IMR-90 (cell line): ENCODE results near the gene LDLRAD4. TPM values are rescaled to one million over a fixed set of nuclear protein-coding genes. Genes with fewer than 3 reads are reported as not detected.

Source experiments
- ATAC-seq: fragments of 200-7000 bp; cut with Tn5 transposase; 2 replicates; pipeline ENCODE4 v1.9.1; 2020; ENCODE audit warnings: low read depth, mild to moderate bottlenecking, moderate library complexity
- BruUV-seq: library from RNA; stranded (reverse); fragments of 400-500 nt; replicated peaks from 2 replicates; lab custom pipeline; 2021; lab: Mats Ljungman, UMichigan
- CTCF ChIA-PET: fragments of 300-600 bp; formaldehyde crosslinking; extraction: SDS; loops from one replicate; lab custom pipeline; 2021; ENCODE audit warnings: antibody characterized with exemption; lab: Yijun Ruan, JAX
- POLR2A ChIA-PET: fragments of 300-600 bp; sonication (Branson Sonifier 250); formaldehyde crosslinking; loops from one replicate; lab custom pipeline; 2022; ENCODE audit warnings: antibody characterized with exemption; ENCODE audit not compliant: unreplicated experiment; lab: Charles Lee
- DNase-seq: peaks from one replicate; pipeline ENCODE4 v3.0.0; 2013
- H2AFZ ChIP-seq: replicated peaks from 2 replicates; pipeline ENCODE3; 2013; ENCODE audit warnings: low read length, mild to moderate bottlenecking; ENCODE audit not compliant: poor library complexity
- H2AK5ac ChIP-seq: 2 replicates; pipeline ENCODE4 v1.6.1; 2013; ENCODE audit warnings: low read depth, low read length, inconsistent platforms
- H2AK9ac ChIP-seq: replicated peaks from 2 replicates; pipeline ENCODE3; 2013; ENCODE audit warnings: mild to moderate bottlenecking, low read depth, low read length, moderate library complexity; ENCODE audit not compliant: poor library complexity
- H2BK120ac ChIP-seq: 2 replicates; pipeline ENCODE4 v1.6.1; 2013; ENCODE audit warnings: low read depth, low read length, inconsistent platforms
- H2BK15ac ChIP-seq: 3 replicates; pipeline ENCODE4 v1.6.1; 2013; ENCODE audit warnings: low read depth, low read length, inconsistent platforms
- H2BK20ac ChIP-seq: 2 replicates; pipeline ENCODE4 v1.6.1; 2013; ENCODE audit warnings: low read depth, mild to moderate bottlenecking, inconsistent platforms, low read length, moderate library complexity
- H2BK5ac ChIP-seq: 2 replicates; pipeline ENCODE4 v1.6.1; 2013; ENCODE audit warnings: mild to moderate bottlenecking, low read depth, low read length, inconsistent platforms; ENCODE audit not compliant: poor library complexity, severe bottlenecking
- H3K14ac ChIP-seq: replicated peaks from 2 replicates; pipeline ENCODE4 v1.6.1; 2013; ENCODE audit warnings: low read depth, low read length, inconsistent platforms
- H3K18ac ChIP-seq: 2 replicates; pipeline ENCODE4 v1.6.1; 2013; ENCODE audit warnings: low read depth, low read length, control low read depth
- H3K23ac ChIP-seq: 2 replicates; pipeline ENCODE4 v1.6.1; 2013; ENCODE audit warnings: low read depth, low read length, inconsistent platforms
- H3K27ac ChIP-seq: 2 replicates; pipeline ENCODE4 v1.5.1; 2013; ENCODE audit warnings: mild to moderate bottlenecking, control low read depth, low read length; ENCODE audit not compliant: insufficient read depth
- H3K27me3 ChIP-seq: 2 replicates; pipeline ENCODE4 v1.6.1; 2013; ENCODE audit warnings: low read length; ENCODE audit not compliant: control insufficient read depth, insufficient read depth
- H3K36me3 ChIP-seq: 2 replicates; pipeline ENCODE4 v1.6.1; 2013; ENCODE audit warnings: low read length, mixed read lengths; ENCODE audit not compliant: control insufficient read depth, insufficient read depth
- H3K4ac ChIP-seq: 2 replicates; pipeline ENCODE4 v1.6.1; 2013; ENCODE audit warnings: low read depth, low read length, inconsistent platforms
- H3K4me1 ChIP-seq: 2 replicates; pipeline ENCODE4 v1.6.1; 2013; ENCODE audit warnings: low read length, mixed read lengths; ENCODE audit not compliant: control insufficient read depth, insufficient read depth
- H3K4me2 ChIP-seq: 2 replicates; pipeline ENCODE4 v1.6.1; 2013; ENCODE audit warnings: low read depth, mild to moderate bottlenecking, control low read depth, low read length, moderate library complexity
- H3K4me3 ChIP-seq: 2 replicates; pipeline ENCODE4 v1.5.1; 2013; ENCODE audit warnings: low read depth, mild to moderate bottlenecking, control low read depth, low read length, moderate library complexity; ENCODE audit not compliant: insufficient read depth
- H3K56ac ChIP-seq: 2 replicates; pipeline ENCODE4 v1.6.1; 2013; ENCODE audit warnings: low read length, inconsistent platforms; ENCODE audit not compliant: insufficient read depth; ENCODE audit errors: extremely low read depth
- H3K79me1 ChIP-seq, 2 experiments: 2 replicates each; pipeline ENCODE4 v1.6.1; 2013; ENCODE audit warnings: low read length in 2 of 2, inconsistent platforms in 1 of 2, low read depth in 1 of 2
- H3K9ac ChIP-seq: 2 replicates; pipeline ENCODE4 v1.6.1; 2013; ENCODE audit warnings: low read depth, low read length, control low read depth
- H3K9me1 ChIP-seq: 2 replicates; pipeline ENCODE4 v1.6.1; 2013; ENCODE audit warnings: low read length, inconsistent platforms; ENCODE audit not compliant: insufficient read depth
- H3K9me3 ChIP-seq: 2 replicates; pipeline ENCODE4 v1.6.1; 2013; ENCODE audit warnings: low read length; ENCODE audit not compliant: control insufficient read depth, insufficient read depth
- H4K20me1 ChIP-seq: 2 replicates; pipeline ENCODE4 v1.6.1; 2013; ENCODE audit warnings: low read length, inconsistent platforms; ENCODE audit not compliant: insufficient read depth
- H4K5ac ChIP-seq: 2 replicates; pipeline ENCODE4 v1.6.1; 2013; ENCODE audit warnings: mild to moderate bottlenecking, low read depth, low read length, control low read depth
- H4K8ac ChIP-seq, 2 experiments: 2 replicates each; pipeline ENCODE4 v1.6.1; 2013; ENCODE audit warnings: low read depth in 2 of 2, low read length in 2 of 2, control low read depth in 1 of 2, inconsistent platforms in 1 of 2
- H4K91ac ChIP-seq: 2 replicates; pipeline ENCODE4 v1.6.1; 2013; ENCODE audit warnings: low read depth, low read length, inconsistent platforms; ENCODE audit not compliant: insufficient read depth
- BHLHE40 ChIP-seq: fragments of 150-350 bp; IDR thresholded peaks from 2 replicates; pipeline ENCODE4 v1.6.1; 2016; ENCODE audit warnings: mild to moderate bottlenecking, low read depth, low read length
- CEBPB ChIP-seq: IDR thresholded peaks from 2 replicates; pipeline ENCODE4 v1.6.1; 2012; ENCODE audit warnings: low read depth, low read length, improper control_type of control experiment
- CHD1 ChIP-seq: IDR thresholded peaks from 2 replicates; pipeline ENCODE4 v1.6.1; 2012; ENCODE audit warnings: low read depth, low read length, improper control_type of control experiment
- CTCF ChIP-seq: conservative IDR thresholded peaks from 2 replicates; pipeline ENCODE4 v1.5.1; 2012; ENCODE audit warnings: mild to moderate bottlenecking, low read depth, low read length, improper control_type of control experiment
- ELK1 ChIP-seq: fragments of 150-350 bp; IDR thresholded peaks from 2 replicates; pipeline ENCODE4 v1.6.1; 2016; ENCODE audit warnings: low read depth, mild to moderate bottlenecking, low read length, moderate library complexity, borderline replicate concordance
- FOS ChIP-seq: fragments of 150-350 bp; IDR thresholded peaks from 2 replicates; pipeline ENCODE4 v1.6.1; 2016; ENCODE audit warnings: low read depth, low read length
- MAFK ChIP-seq: IDR thresholded peaks from 2 replicates; pipeline ENCODE4 v1.6.1; 2012; ENCODE audit warnings: low read depth, low read length, improper control_type of control experiment
- MAZ ChIP-seq: IDR thresholded peaks from 2 replicates; pipeline ENCODE4 v1.6.1; 2012; ENCODE audit warnings: low read depth, mild to moderate bottlenecking, low read length, improper control_type of control experiment, moderate library complexity, borderline replicate concordance
- MXI1 ChIP-seq: IDR thresholded peaks from 2 replicates; pipeline ENCODE4 v1.6.1; 2012; ENCODE audit warnings: low read depth, mild to moderate bottlenecking, low read length, moderate library complexity, borderline replicate concordance
- NFE2L2 ChIP-seq: fragments of 150-350 bp; IDR thresholded peaks from 2 replicates; pipeline ENCODE4 v1.6.1; 2016; ENCODE audit warnings: low read depth, mild to moderate bottlenecking, low read length
- POLR2A ChIP-seq: IDR thresholded peaks from 2 replicates; pipeline ENCODE4 v1.6.1; 2012; ENCODE audit warnings: mild to moderate bottlenecking, low read depth, low read length
- RAD21 ChIP-seq: IDR thresholded peaks from 2 replicates; pipeline ENCODE4 v1.6.1; 2012; ENCODE audit warnings: low read length, improper control_type of control experiment
- RCOR1 ChIP-seq: IDR thresholded peaks from 2 replicates; pipeline ENCODE4 v1.6.1; 2012; ENCODE audit warnings: mild to moderate bottlenecking, low read length, improper control_type of control experiment; ENCODE audit not compliant: insufficient replicate concordance
- RFX5 ChIP-seq: IDR thresholded peaks from 2 replicates; pipeline ENCODE4 v1.8.0; 2012; ENCODE audit warnings: low read depth, mild to moderate bottlenecking, low read length, moderate library complexity
- SMC3 ChIP-seq: fragments of 150-350 bp; IDR thresholded peaks from 2 replicates; pipeline ENCODE4 v1.6.1; 2016; ENCODE audit warnings: low read depth, mild to moderate bottlenecking, antibody characterized with exemption, low read length, moderate library complexity
- USF2 ChIP-seq: fragments of 150-350 bp; IDR thresholded peaks from 2 replicates; pipeline ENCODE4 v1.6.1; 2017; ENCODE audit warnings: mild to moderate bottlenecking, antibody characterized with exemption, low read length, low read depth
- WGBS, 2 experiments: methylation state at CpG; one replicate each; pipeline versions ENCODE4 v1.1.5 to v1.1.7; 2013; ENCODE audit warnings: missing lambda C conversion rate in 2 of 2; ENCODE audit not compliant: insufficient read length in 1 of 2; ENCODE audit errors: extremely low coverage in 2 of 2; 5-methylcytosine and 5-hydroxymethylcytosine counted together
- dilution Hi-C: fragments of 300-500 bp; cut with HindIII; formaldehyde crosslinking; loops from one replicate; pipeline ENCODE4 v1.14.3; 2018; ENCODE audit warnings: low sequenced_read_pairs; ENCODE audit not compliant: unreplicated experiment
- in situ Hi-C: fragments of 300-500 bp; cut with MboI; formaldehyde crosslinking; loops from 3 replicates; pipeline ENCODE4 v1.14.3; 2019; ENCODE audit warnings: low sequenced_read_pairs, inconsistent platforms, mixed read lengths
- intact Hi-C: fragments of 100-400 bp; cut with micrococcal nuclease; formaldehyde crosslinking; loops from 2 replicates; pipeline ENCODE4 v1.10.0; 2022
- polyA plus RNA-seq, 3 experiments: library from polyadenylated mRNA; depleted of rRNA; stranded (reverse); fragments of >200 nt; gene quantifications; 2 replicates each; pipeline ENCODE4 v1.2.3, GENCODE V29; 2012; ENCODE audit warnings: low replicate concordance in 1 of 3
- total RNA-seq: library from RNA; depleted of rRNA; stranded (reverse); fragments of >200 nt; gene quantifications from 2 replicates; pipeline ENCODE4 v1.2.3, GENCODE V29; 2012

LDLRAD4 gene
- total and polyA plus RNA-seq, 2 of the 4 experiments (the other 2 are of a cell fraction) = not detected

- Histone ChIP-seq H3K23ac (no peak overlapping the region), H2AK9ac (no peak overlapping the region), H4K8ac (no peak overlapping the region), H3K56ac (no peak overlapping the region), H2BK120ac (no peak overlapping the region), H2BK5ac (no peak overlapping the region), H3K14ac (no peak overlapping the region), H2AK5ac (no peak overlapping the region), H3K4me3 (no peak overlapping the region), H3K4me1 (no peaks in the 10 kb centered on the region), H3K4me2 (no peak overlapping the region), H3K18ac (no peak overlapping the region), H3K9me1 (no peaks in the 10 kb centered on the region), H3K36me3 (no peaks in the 10 kb centered on the region), H3K27me3 (no peaks in the 10 kb centered on the region; the same call in 1 of the 2 replicates), H3K79me1 (no peaks in the 10 kb centered on the region), H3K27ac (no peak overlapping the region), H4K5ac (no peak overlapping the region), H3K9ac (no peak overlapping the region), H4K20me1 (no peaks in the 10 kb centered on the region), H4K91ac (no peak overlapping the region), H2BK20ac (no peak overlapping the region), H3K4ac (no peak overlapping the region), H3K9me3 (no peaks in the 10 kb centered on the region), H2BK15ac (no peak overlapping the region), H2AFZ (no peak overlapping the region)
- no peak for ATAC-seq
- no peak for DNase-seq
- intact Hi-C loops = no loop called here
- WGBS, 2 experiments = no CpG with 5 or more reads among the region's 5 CpGs
- dilution Hi-C loops = no loop called here
- CTCF ChIA-PET = no interaction called here
- TF ChIP-seq RFX5 (no peak), NFE2L2 (no peak), MXI1 (no peak), CTCF (no peak), CHD1 (no peak), RCOR1 (no peak), RAD21 (no peak), USF2 (no peak), FOS (no peak), BHLHE40 (no peak), SMC3 (no peak), MAFK (no peak), POLR2A (no peak), ELK1 (no peak), MAZ (no peak), CEBPB (no peak)
- in situ Hi-C loops = no loop called here
- POLR2A ChIA-PET = no interaction called here
- BruUV-seq = no TSS peak
Observed at GRCh38 chr18:13434854-13435253, 216.3 kb downstream of the LDLRAD4 start.
